DND-41 (cell line): Measurements from ENCODE around the gene ARHGAP26.

Source experiments
- ATAC-seq: fragments of 200-7000 bp; cut with Tn5 transposase; 3 replicates; pipeline ENCODE4 v1.9.1; 2021; ENCODE audit warnings: low read depth; ENCODE audit not compliant: insufficient read depth
- DNase-seq: peaks from one replicate; pipeline ENCODE4 v3.0.0-alpha.2; 2020
- H2AFZ ChIP-seq: 2 replicates; pipeline ENCODE4 v1.6.0; 2012; ENCODE audit warnings: low read depth, low read length
- H3K27ac ChIP-seq: 2 replicates; pipeline ENCODE4 v1.5.1; 2012; ENCODE audit warnings: low read length, inconsistent platforms
- H3K27me3 ChIP-seq: fragments of 200-600 bp; sonication (generic); 2 replicates; pipeline ENCODE4 v1.6.0; 2012; ENCODE audit warnings: low read length, mild to moderate bottlenecking, inconsistent platforms; ENCODE audit not compliant: insufficient read depth, poor library complexity
- H3K36me3 ChIP-seq: 2 replicates; pipeline ENCODE4 v1.5.1; 2012; ENCODE audit warnings: low read length, inconsistent platforms; ENCODE audit not compliant: insufficient read depth
- H3K4me1 ChIP-seq: 2 replicates; pipeline ENCODE4 v1.5.1; 2012; ENCODE audit warnings: mild to moderate bottlenecking, low read length; ENCODE audit not compliant: insufficient read depth
- H3K4me2 ChIP-seq: 2 replicates; pipeline ENCODE4 v1.6.0; 2012; ENCODE audit warnings: mild to moderate bottlenecking, moderate library complexity, low read length, inconsistent platforms; ENCODE audit not compliant: insufficient read depth
- H3K4me3 ChIP-seq, 2 experiments: fragments of 200-600 bp in 1 of 2; shearing (Covaris generic) in 1 of 2; 2 replicates each; pipeline ENCODE4 v1.5.1; 2012 to 2016; ENCODE audit warnings: inconsistent platforms in 2 of 2, low read length in 2 of 2, mild to moderate bottlenecking in 2 of 2, low read depth in 1 of 2, moderate library complexity in 1 of 2
- H3K79me2 ChIP-seq: 2 replicates; pipeline ENCODE4 v1.6.0; 2012; ENCODE audit warnings: low read length, inconsistent platforms; ENCODE audit not compliant: insufficient read depth
- H3K9ac ChIP-seq: 2 replicates; pipeline ENCODE4 v1.6.0; 2012; ENCODE audit warnings: low read depth, mild to moderate bottlenecking, inconsistent platforms, low read length, moderate library complexity
- H3K9me3 ChIP-seq: 2 replicates; pipeline ENCODE4 v1.5.1; 2012; ENCODE audit warnings: low read length, moderate library complexity, mild to moderate bottlenecking, inconsistent platforms; ENCODE audit not compliant: insufficient read depth, severe bottlenecking
- H4K20me1 ChIP-seq: 2 replicates; pipeline ENCODE4 v1.6.0; 2012; ENCODE audit warnings: low read length; ENCODE audit not compliant: insufficient read depth
- CTCF ChIP-seq: IDR thresholded peaks from 2 replicates; pipeline ENCODE4 v1.5.1; 2012; ENCODE audit warnings: borderline replicate concordance, low read length, moderate library complexity, mild to moderate bottlenecking; ENCODE audit not compliant: poor library complexity, severe bottlenecking; ENCODE audit errors: extremely low read depth
- EZH2 ChIP-seq: IDR thresholded peaks from 3 replicates; pipeline ENCODE4 v1.6.1; 2012; ENCODE audit warnings: borderline replicate concordance, low read depth, mild to moderate bottlenecking, moderate library complexity, low read length, inconsistent platforms; ENCODE audit not compliant: severe bottlenecking

ARHGAP26 gene

GRCh38 chr5:142862594-142862993, 92.4 kb downstream of the ARHGAP26 start:
- Histone ChIP-seq H3K4me1 (peaks cover 32% of the 10 kb centered on the region), H2AFZ (no peak overlapping the region), H3K36me3 (no peaks in the 10 kb centered on the region), H3K9ac (no peak overlapping the region), H3K27me3 (no peaks in the 10 kb centered on the region), H3K4me3 (no peak overlapping the region), H3K9me3 (no peaks in the 10 kb centered on the region), H3K79me2 (peaks cover 17% of the 10 kb centered on the region), H3K4me2 (no peak overlapping the region), H4K20me1 (peaks cover 17% of the 10 kb centered on the region; the same call in 1 of the 2 replicates), H3K27ac (no peak overlapping the region)
- TF ChIP-seq CTCF, result no peak
- no peak for TF ChIP-seq EZH2
- ATAC-seq (no peak), DNase-seq (no peak)

GRCh38 chr5:142863856-142864255, 93.7 kb downstream of the ARHGAP26 start:
- TF ChIP-seq EZH2 (no peak), CTCF (no peak)
- no peak overlapping the region for H2AFZ ChIP-seq
- H3K4me3 ChIP-seq, result no peak overlapping the region
- ATAC-seq (no peak), DNase-seq (no peak)
- H3K9me3 ChIP-seq, result no peaks in the 10 kb centered on the region
- H4K20me1 ChIP-seq, result peaks cover 19% of the 10 kb centered on the region; the same call in 1 of the 2 replicates
- no peaks in the 10 kb centered on the region for H3K36me3 ChIP-seq
- H3K27me3 ChIP-seq, result no peaks in the 10 kb centered on the region
- no peak overlapping the region for H3K27ac ChIP-seq
- H3K79me2 ChIP-seq, result peaks cover 25% of the 10 kb centered on the region
- no peak overlapping the region for H3K4me2 ChIP-seq
- no peak overlapping the region for H3K9ac ChIP-seq
- H3K4me1 ChIP-seq, result peaks cover 32% of the 10 kb centered on the region

GRCh38 chr5:142864290-142865260, 94.4 kb downstream of the ARHGAP26 start:
- Histone ChIP-seq H3K36me3 (no peaks in the 10 kb centered on the region), H3K79me2 (peaks cover 26% of the 10 kb centered on the region), H3K27ac (no peak overlapping the region), H3K4me1 (peaks cover 32% of the 10 kb centered on the region), H2AFZ (no peak overlapping the region), H4K20me1 (peaks cover 19% of the 10 kb centered on the region; the same call in 1 of the 2 replicates), H3K9me3 (no peaks in the 10 kb centered on the region), H3K9ac (no peak overlapping the region), H3K27me3 (no peaks in the 10 kb centered on the region), H3K4me3 (no peak overlapping the region), H3K4me2 (no peak overlapping the region)
- no peak for DNase-seq
- TF ChIP-seq CTCF, result no peak
- no peak for TF ChIP-seq EZH2
- ATAC-seq, result no peak
